Stomach smooth muscle (tissue), 2 donors: Measurements from ENCODE around the gene PI4KB.

Experiments used
- H3K27ac ChIP-seq: one replicate; pipeline ENCODE4 v1.7.0; 2013; ENCODE audit warnings: mild to moderate bottlenecking, low read length, inconsistent platforms
- H3K27me3 ChIP-seq, 2 donors: one replicate each; pipeline ENCODE4 v1.7.0; 2013; ENCODE audit warnings: low read length in 2 of 2; ENCODE audit not compliant: insufficient read depth in 2 of 2, control insufficient read depth in 1 of 2
- H3K36me3 ChIP-seq, 2 donors: one replicate each; pipeline ENCODE4 v1.7.0; 2013; ENCODE audit warnings: low read length in 2 of 2; ENCODE audit not compliant: control insufficient read depth in 2 of 2, insufficient read depth in 2 of 2
- H3K4me1 ChIP-seq: one replicate; pipeline ENCODE4 v1.7.0; 2013; ENCODE audit warnings: low read length; ENCODE audit not compliant: control insufficient read depth, insufficient read depth
- H3K4me3 ChIP-seq, 2 donors: one replicate each; pipeline ENCODE4 v1.7.0; 2013; ENCODE audit warnings: low read length in 2 of 2
- H3K9ac ChIP-seq, 2 donors: one replicate each; pipeline ENCODE4 v1.7.0; 2013; ENCODE audit warnings: low read length in 2 of 2, mild to moderate bottlenecking in 1 of 2
- H3K9me3 ChIP-seq, 2 donors: one replicate each; pipeline ENCODE4 v1.7.0; 2013; ENCODE audit warnings: low read length in 2 of 2; ENCODE audit not compliant: control insufficient read depth in 2 of 2
- donor health status: healthy.
- donor health status: Pancreatic carcinoma.

Gene PI4KB

DNA sequence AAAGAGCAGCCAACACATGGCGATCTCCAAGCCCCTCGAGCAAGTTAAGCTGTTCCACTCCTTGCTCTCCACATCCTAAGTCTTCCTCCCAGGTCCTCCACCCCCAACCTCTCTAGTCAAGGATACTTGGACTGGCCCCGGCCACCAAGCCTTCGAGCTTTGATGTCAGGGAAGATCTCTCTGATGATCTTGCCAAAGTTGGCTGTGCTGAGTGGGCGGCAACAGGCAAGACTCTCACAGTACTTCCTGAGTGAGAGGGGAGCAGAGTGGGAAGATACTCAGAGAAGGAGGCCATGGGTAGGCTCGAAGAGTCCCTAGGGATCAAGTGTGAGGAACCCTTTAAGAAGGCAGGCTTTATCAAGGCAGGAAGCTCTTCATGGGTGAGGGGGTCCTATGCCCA, 17.1 kb upstream of the PI4KB start:
- Histone ChIP-seq H3K36me3 (peaks cover 26 to 27% of the 10 kb centered on the region in 2 donors), H3K27me3 (no peaks in the 10 kb centered on the region), H3K4me3 (no peak overlapping the region), H3K9ac (no peak overlapping the region), H3K9me3 (no peaks in the 10 kb centered on the region), H3K4me1 (peaks cover 16% of the 10 kb centered on the region), H3K27ac (no peak overlapping the region)

- H3K9ac ChIP-seq: no peak overlapping the region
- H3K4me1 ChIP-seq: peaks cover 16% of the 10 kb centered on the region
- peaks cover 26 to 27% of the 10 kb centered on the region in 2 donors for H3K36me3 ChIP-seq
- H3K9me3 ChIP-seq: no peaks in the 10 kb centered on the region
- no peak overlapping the region for H3K27ac ChIP-seq
- no peaks in the 10 kb centered on the region for H3K27me3 ChIP-seq
- H3K4me3 ChIP-seq: no peak overlapping the region
Observed at GRCh38 chr1:151343587-151343986, 16.4 kb upstream of the PI4KB start.

GRCh38 chr1:151342569-151342968, 15.4 kb upstream of the PI4KB start:
- Histone ChIP-seq H3K27ac (no peak overlapping the region), H3K36me3 (peaks cover 26 to 27% of the 10 kb centered on the region in 2 donors), H3K9me3 (no peaks in the 10 kb centered on the region), H3K4me3 (no peak overlapping the region), H3K4me1 (peaks cover 12% of the 10 kb centered on the region), H3K27me3 (no peaks in the 10 kb centered on the region), H3K9ac (no peak overlapping the region)

GRCh38 chr1:151342021-151342420, 14.8 kb upstream of the PI4KB start:
- Histone ChIP-seq H3K4me1 (peaks cover 10% of the 10 kb centered on the region), H3K27me3 (no peaks in the 10 kb centered on the region), H3K36me3 (peaks cover 26 to 27% of the 10 kb centered on the region in 2 donors), H3K9me3 (no peaks in the 10 kb centered on the region), H3K9ac (no peak overlapping the region), H3K27ac (no peak overlapping the region), H3K4me3 (no peak overlapping the region)

DNA sequence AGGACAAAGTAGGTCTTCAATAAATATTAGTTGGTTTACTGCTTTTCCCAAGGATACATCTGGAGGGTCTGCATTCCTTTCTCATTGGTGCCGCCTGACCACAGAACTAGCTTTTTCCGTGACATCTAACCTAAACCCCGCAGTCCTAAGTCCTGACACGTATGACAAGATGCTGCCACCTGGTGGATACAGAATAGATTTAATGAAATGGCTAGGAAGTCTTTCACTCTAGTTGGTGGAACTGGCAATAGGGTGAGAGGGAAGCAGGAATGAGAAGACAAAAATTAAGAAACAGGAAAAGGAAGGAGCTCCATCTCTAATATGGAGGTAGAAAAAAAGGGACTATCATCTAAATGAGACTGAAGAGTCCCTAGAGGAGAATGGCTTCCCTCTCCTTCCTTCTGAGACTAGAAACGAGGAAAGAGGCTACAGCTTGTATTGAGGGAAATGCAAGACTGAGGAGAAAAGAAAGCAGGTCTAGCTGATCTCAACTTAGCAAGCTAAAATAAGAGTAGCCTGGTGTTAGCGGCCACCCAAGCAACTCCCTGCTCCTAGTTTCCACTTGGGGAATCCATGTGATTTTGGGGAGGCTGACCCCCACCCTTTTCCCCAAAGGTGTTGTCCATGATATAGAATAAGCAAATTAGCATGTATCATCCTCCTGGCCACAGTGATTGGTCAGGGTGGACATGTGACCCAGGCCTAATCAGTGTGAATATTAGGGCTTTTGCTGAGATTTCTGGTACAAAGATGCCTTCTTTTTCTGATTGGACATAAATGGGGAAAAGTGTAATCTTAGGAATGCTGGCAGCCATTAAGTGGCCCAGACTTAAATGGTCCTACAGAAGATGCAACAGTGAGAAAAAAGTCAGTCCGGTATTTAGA, 13.9 kb upstream of the PI4KB start:
- H3K4me1 ChIP-seq: peaks cover 6% of the 10 kb centered on the region
- peak overlapping the region; percentile 19 for H3K27ac ChIP-seq
- peaks cover 26 to 27% of the 10 kb centered on the region in 2 donors for H3K36me3 ChIP-seq
- H3K4me3 ChIP-seq: no peak overlapping the region
- H3K9ac ChIP-seq: no peak overlapping the region
- no peaks in the 10 kb centered on the region for H3K9me3 ChIP-seq
- H3K27me3 ChIP-seq: no peaks in the 10 kb centered on the region

GRCh38 chr1:151336556-151336955, 9.3 kb upstream of the PI4KB start:
- H3K9ac ChIP-seq: no peak overlapping the region
- H3K9me3 ChIP-seq: no peaks in the 10 kb centered on the region
- H3K27me3 ChIP-seq: no peaks in the 10 kb centered on the region
- peaks cover 0 to 1% of the 10 kb centered on the region in 2 donors for H3K36me3 ChIP-seq
- no peaks in the 10 kb centered on the region for H3K4me1 ChIP-seq
- H3K27ac ChIP-seq: no peak overlapping the region
- H3K4me3 ChIP-seq: no peak overlapping the region

DNA sequence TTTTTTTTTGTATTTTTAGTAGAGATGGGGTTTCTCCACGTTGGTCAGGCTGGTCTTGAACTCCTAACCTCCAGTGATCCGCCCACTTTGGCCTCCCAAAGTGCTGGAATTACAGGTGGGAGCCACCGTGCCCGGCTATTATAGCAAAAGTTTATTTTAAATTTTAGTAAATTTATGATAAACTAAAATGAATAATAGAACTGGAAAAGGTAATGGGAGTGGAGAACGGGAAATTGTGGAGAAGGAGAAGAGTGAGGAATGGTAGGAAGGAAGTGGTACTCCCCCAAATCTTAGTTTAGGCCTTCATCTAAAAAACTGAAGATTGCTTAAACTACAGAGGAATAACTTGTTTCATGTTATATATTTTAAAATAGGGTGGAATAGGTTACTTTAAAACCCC, 7.6 kb upstream of the PI4KB start:
- no peaks in the 10 kb centered on the region for H3K9me3 ChIP-seq
- no peak overlapping the region for H3K4me3 ChIP-seq
- no peak overlapping the region for H3K27ac ChIP-seq
- H3K36me3 ChIP-seq: no peaks in the 10 kb centered on the region
- H3K9ac ChIP-seq: no peak overlapping the region
- H3K27me3 ChIP-seq: no peaks in the 10 kb centered on the region
- H3K4me1 ChIP-seq: no peaks in the 10 kb centered on the region

DNA sequence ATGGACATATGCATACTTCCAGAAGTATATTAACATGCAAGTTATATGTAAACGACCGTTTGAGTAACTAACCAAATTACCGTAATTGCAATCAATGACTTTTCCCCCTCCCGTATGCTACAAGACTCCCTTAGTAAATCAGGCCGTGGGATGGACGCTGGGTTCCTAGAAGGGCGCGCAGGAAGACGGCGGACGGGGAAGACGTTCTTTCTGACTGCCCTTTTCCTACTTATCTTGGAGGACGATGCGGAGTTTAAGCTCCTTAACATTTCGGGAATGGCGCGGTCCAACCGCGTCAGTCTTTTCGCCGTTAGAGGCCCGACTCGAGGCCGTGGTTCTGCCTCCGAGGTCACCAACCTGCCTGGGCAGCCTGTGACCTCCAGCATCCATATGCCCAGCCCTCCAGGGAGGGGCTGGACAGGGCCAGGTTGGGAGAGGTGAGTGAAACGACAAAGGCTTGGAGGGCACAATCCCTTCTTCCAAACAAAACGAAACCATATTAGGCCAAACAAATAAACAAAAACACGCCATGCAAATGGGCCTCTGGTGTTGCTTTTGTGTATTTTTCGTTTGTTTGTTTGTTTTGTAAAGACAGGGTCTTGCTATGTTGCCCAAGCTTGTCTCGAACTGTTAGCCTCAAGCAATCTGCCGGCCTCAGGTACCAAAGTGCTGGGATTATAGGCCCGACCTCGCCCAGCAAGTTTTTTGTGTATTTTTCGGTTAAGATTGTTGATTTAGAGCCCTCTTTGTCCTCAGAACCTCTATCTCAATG, 873 bp upstream of the PI4KB start:
- peak overlapping the region; percentile 91 to 92 for H3K4me3 ChIP-seq
- H3K9ac ChIP-seq: peak overlapping the region; percentile 84 to 94
- no peaks in the 10 kb centered on the region for H3K27me3 ChIP-seq
- peaks cover 35% of the 10 kb centered on the region for H3K4me1 ChIP-seq
- H3K36me3 ChIP-seq: peaks cover 0 to 9% of the 10 kb centered on the region in 2 donors
- H3K9me3 ChIP-seq: no peaks in the 10 kb centered on the region
- peak overlapping the region; percentile 91 for H3K27ac ChIP-seq

DNA sequence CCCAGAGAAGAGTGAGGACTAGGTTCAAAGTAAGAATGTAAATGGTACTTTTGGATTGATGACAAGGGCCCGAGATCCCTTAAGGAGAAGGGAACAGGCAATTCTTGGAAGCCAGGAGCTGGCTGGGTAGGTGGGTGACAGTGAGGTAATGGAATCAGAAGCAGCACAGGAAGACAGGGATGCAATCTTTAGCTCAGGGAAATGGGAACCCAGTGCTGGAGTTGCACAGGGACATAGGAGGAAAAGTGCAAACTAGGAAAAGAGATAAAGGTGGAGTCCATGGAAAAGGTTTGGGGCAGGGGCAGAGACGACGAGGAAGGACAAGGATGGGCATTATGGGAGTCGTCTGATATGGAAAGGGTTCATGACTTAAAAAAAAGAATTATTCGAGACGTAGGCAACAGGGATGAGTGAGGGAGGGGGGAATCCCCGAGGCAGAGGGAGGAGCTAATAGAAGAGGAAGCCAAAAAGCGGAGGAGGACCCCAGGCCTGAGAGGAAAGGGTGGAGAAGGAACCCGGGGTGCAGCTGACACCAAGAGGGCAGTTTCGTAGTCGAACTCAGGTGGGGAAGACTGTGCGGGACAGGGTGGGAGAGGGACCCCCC, 495 bp downstream of the PI4KB start:
- H3K9ac ChIP-seq: peak overlapping the region; percentile 84 to 94
- H3K27ac ChIP-seq: peak overlapping the region; percentile 91
- no peaks in the 10 kb centered on the region for H3K27me3 ChIP-seq
- H3K4me3 ChIP-seq: peak overlapping the region; percentile 91 to 92
- H3K4me1 ChIP-seq: peaks cover 35% of the 10 kb centered on the region
- H3K36me3 ChIP-seq: peaks cover 5 to 15% of the 10 kb centered on the region in 2 donors
- no peaks in the 10 kb centered on the region for H3K9me3 ChIP-seq

GRCh38 chr1:151325646-151326429, 1.4 kb downstream of the PI4KB start:
- H3K4me3 ChIP-seq: peak overlapping the region; percentile 91 to 92
- H3K36me3 ChIP-seq: peaks cover 7 to 16% of the 10 kb centered on the region in 2 donors
- no peaks in the 10 kb centered on the region for H3K27me3 ChIP-seq
- no peaks in the 10 kb centered on the region for H3K9me3 ChIP-seq
- peaks cover 35% of the 10 kb centered on the region for H3K4me1 ChIP-seq
- H3K27ac ChIP-seq: peak overlapping the region; percentile 91
- H3K9ac ChIP-seq: peak overlapping the region; percentile 84 to 94
